ENCODE results near the gene RSBN1L.

The RSBN1L gene

GRCh38 chr7:77729574-77730348 is 33.5 kb downstream of the RSBN1L start:
- no peak overlapping the region for H3K4me3 ChIP-seq (ENCODE audit: low read length)
- no peak for DNase-seq (ENCODE audit: low read depth)
- TF ChIP-seq CTCF (IDR thresholded peaks at IDR 0.05; ENCODE audit: insufficient read depth, low read depth, low read length, missing control alignments): no peak

- no peak overlapping the region for H3K4me3 ChIP-seq (ENCODE audit: low read length)
- no peak for DNase-seq (ENCODE audit: low read depth)
- TF ChIP-seq CTCF (IDR thresholded peaks at IDR 0.05; ENCODE audit: insufficient read depth, low read depth, low read length, missing control alignments): no peak
These were observed 35.5 kb downstream of the RSBN1L start for GRCh38 chr7:77731716-77732115.

- DNase-seq (ENCODE audit: low read depth): no peak
- TF ChIP-seq CTCF (IDR thresholded peaks at IDR 0.05; ENCODE audit: insufficient read depth, low read depth, low read length, missing control alignments): no peak
- no peak overlapping the region for H3K4me3 ChIP-seq (ENCODE audit: low read length)
These were observed 38.6 kb downstream of the RSBN1L start for GRCh38 chr7:77734659-77735421.

- TF ChIP-seq CTCF (IDR thresholded peaks at IDR 0.05; ENCODE audit: insufficient read depth, low read depth, low read length, missing control alignments): no peak
These were observed 39.2 kb downstream of the RSBN1L start for GRCh38 chr7:77735457-77735856.

GRCh38 chr7:77736991-77737390 is 40.7 kb downstream of the RSBN1L start:
- H3K4me3 ChIP-seq (ENCODE audit: low read length): no peak overlapping the region
- TF ChIP-seq CTCF (IDR thresholded peaks at IDR 0.05; ENCODE audit: insufficient read depth, low read depth, low read length, missing control alignments): no peak
- no peak for DNase-seq (ENCODE audit: low read depth)

More at GRCh38 chr7:77735457-77735856, 39.2 kb downstream of the RSBN1L start:
- H3K4me3 ChIP-seq (ENCODE audit: low read length): no peak overlapping the region
- DNase-seq (ENCODE audit: low read depth): no peak

GRCh38 chr7:77738382-77738781 is 42.1 kb downstream of the RSBN1L start:
- no peak for DNase-seq (ENCODE audit: low read depth)
- no peak for TF ChIP-seq CTCF (IDR thresholded peaks at IDR 0.05; ENCODE audit: insufficient read depth, low read depth, low read length, missing control alignments)

More at GRCh38 chr7:77738382-77738781, 42.1 kb downstream of the RSBN1L start:
- H3K4me3 ChIP-seq (ENCODE audit: low read length): no peak overlapping the region
